GM19372 (cell line): ENCODE data around the gene SNX8.
"Not testable (repeated sequence)": the region's sequence is repeated elsewhere in the genome, so short reads cannot be mapped to it uniquely, and the experiment has no call there.

ENCODE experiments used
- ATAC-seq: cut with Tn5 transposase; IDR thresholded peaks from one replicate; pipeline ENCODE4 v1.9.1; 2021; ENCODE audit warnings: mild to moderate bottlenecking, low read depth, moderate library complexity; ENCODE audit not compliant: unreplicated experiment

SNX8 gene, protein sequence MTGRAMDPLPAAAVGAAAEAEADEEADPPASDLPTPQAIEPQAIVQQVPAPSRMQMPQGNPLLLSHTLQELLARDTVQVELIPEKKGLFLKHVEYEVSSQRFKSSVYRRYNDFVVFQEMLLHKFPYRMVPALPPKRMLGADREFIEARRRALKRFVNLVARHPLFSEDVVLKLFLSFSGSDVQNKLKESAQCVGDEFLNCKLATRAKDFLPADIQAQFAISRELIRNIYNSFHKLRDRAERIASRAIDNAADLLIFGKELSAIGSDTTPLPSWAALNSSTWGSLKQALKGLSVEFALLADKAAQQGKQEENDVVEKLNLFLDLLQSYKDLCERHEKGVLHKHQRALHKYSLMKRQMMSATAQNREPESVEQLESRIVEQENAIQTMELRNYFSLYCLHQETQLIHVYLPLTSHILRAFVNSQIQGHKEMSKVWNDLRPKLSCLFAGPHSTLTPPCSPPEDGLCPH

GRCh38 chr7:2314209-2314955 is at the start of gene SNX8:
Gene SNX8 (minus strand): TSS chr7:2314441. CDS start chr7:2314421, 20 bp downstream.
- peak; percentile 65 for ATAC-seq

- no peak for ATAC-seq
Measured at GRCh38 chr7:2362385-2363088, 48.3 kb upstream of the SNX8 start.

GRCh38 chr7:2360796-2361195 is 46.6 kb upstream of the SNX8 start:
- no peak for ATAC-seq

DNA sequence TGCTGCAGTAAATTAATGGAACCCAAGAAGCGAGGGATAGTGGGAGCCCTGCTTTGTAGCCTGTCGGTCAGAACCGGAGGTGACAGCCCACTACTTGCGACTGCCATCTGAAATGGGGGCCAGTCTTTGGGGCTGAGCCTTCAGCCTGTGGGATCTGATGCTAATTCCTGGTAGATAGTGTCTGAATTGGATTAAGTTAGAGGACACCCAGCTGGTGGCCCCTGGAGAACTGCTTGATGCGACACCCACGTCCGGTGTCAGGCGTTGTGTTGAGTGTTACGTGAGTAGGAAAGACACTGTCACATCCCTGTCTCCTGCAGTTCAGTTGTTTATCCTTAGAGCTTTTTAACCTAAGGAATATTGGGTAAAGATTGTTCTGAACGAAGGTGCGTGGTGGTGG is 45.4 kb upstream of the SNX8 start:
- ATAC-seq = no peak

DNA sequence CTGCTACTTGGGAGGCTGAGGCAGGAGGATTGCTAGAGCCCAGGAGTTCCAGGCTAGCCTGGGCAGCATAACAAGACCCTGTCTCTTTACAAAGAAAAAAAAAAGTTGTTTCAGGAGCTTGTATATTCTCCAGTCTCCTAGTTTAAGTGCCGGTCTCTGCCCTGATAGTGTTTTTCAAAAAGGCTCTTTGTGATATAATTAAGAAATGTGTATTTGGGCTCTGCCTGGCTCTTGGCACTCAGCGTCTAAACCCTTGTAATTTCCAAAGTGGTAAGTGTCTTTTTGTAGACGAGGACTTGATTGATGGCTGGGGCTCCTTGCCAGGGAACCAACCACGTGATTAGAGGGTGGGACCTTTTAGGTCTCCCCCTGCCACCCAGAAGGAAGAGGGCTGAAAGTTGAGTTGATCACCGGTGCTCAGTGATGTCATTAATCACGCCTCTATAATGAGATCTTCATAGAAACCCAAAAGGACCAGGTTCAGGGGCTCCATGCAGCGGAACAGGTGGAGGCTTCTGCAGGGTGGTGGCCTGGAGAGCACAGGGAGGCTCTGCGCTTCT is 44.8 kb upstream of the SNX8 start:
- ATAC-seq = no peak

DNA sequence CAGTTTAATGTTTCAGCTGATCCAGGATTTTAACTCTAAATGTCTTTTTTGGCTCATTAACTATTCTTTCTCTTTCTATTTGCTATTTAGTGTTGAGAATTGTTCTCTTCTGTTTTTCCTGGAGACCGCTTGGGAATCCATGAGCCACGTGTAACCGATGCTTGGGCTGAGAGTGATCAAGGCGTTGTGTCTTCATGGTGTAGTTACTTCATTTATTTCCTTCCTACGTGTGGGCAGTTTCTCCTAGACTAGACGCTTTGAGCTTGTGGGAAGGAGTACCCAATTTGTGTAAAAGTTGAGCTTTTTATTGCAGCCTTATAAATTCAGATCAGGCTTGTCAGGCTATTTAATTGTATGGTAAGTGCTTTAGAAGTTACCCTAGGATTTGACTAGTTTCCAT is 43.3 kb upstream of the SNX8 start:
- ATAC-seq = no peak

GRCh38 chr7:2357165-2357564 is 42.9 kb upstream of the SNX8 start:
- ATAC-seq = no peak

DNA sequence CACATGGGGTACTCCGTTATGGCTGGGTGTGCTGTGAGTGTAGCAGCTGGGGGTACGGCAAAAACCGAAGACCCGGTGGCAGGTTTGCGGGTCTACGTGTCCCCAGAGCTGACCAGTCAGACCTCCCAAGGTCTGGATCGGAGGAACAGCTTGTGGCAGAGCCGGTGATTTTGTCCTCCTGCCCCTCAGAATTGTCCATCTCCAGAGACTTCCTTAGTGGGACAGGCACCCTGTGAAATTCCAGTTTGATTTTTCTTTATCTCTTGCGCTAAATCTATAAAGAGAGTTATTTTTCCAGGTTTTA is 41.4 kb upstream of the SNX8 start:
- ATAC-seq = no peak

- no peak for ATAC-seq
Measured at GRCh38 chr7:2354939-2355704, 40.9 kb upstream of the SNX8 start.

- ATAC-seq = peak; percentile 80
Measured at GRCh38 chr7:2354186-2354938, 40.1 kb upstream of the SNX8 start, which contains the start of gene EIF3B. Gene EIF3B (plus strand): TSS chr7:2354827. CDS start chr7:2354922, 95 bp downstream.

- peak; percentile 49 for ATAC-seq
Measured at GRCh38 chr7:2353936-2354185, 39.6 kb upstream of the SNX8 start.

- ATAC-seq = no peak
Measured at GRCh38 chr7:2353113-2353935, 39.1 kb upstream of the SNX8 start.

DNA sequence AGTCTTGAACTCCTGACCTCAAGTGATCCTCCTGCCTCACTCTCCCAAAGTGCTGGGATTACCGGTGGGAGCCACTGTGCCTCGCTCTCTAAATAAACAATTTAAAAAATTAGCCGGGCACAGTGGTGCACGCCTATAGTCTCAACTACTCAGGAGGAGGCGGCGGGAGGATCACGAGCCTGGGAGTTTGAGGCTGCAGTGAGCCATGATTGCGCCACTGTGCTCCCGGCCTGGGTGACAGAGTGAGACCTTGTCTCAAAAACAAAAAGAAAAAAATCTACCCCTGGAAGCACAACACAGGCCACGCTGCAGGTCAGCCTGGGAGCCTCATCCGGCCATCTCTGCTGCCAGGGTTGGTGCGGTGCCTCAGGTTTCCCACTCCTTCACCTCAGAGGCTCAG is 36.6 kb upstream of the SNX8 start:
- no peak for ATAC-seq

DNA sequence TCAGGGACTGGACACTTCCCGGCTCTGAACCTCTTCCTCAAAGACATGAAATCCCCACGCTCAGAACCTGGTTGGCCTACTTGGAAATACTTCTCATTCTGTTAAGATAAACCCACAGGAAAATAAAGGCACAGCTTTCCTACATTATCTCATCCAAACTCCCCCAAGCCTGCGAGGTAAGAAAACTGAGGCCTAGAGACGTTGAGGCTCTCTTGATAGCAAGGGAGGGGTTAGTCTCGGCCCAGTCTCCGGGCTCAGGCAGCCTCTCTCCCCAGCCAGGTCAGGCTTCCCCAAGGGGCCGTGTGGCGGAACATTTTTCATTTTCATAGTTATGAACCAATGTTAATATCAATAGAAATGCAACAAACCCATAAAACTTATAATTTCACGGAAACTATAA is 35.8 kb upstream of the SNX8 start:
- no peak for ATAC-seq

DNA sequence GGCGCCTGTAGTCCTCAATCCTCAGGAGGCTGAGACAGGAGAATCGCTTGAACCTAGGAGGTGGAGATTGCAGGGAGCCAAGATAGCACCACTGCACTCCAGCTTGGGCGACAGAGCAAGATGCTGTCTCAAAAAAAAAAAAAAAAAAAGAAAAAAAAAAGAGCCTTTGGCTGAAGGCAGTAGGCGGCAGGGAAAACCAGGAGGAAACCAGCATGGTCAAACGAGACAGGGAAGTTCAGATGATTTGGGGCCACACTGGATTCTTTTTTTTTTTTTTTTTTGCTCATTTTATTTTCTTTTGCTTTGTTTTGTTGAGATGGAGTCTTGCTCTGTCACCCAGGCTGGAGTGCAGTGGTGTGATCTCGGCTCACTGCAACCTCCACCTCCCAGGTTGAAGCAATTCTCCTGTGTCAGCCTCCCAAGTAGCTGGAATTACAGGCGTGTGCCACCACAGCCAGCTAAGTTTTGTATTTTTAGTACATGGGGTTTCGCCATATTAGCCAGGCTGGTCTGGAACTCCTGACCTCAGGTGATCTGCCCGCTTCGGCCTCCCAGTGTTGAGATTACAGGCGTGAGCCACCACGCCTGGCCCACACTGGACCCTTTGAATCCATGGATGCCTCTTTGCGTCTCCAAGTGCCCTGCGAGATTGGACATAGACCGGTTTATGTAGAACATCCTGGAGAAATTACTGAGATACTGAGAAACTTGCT is 33.3 kb upstream of the SNX8 start:
- ATAC-seq = not testable (repeated sequence)

DNA sequence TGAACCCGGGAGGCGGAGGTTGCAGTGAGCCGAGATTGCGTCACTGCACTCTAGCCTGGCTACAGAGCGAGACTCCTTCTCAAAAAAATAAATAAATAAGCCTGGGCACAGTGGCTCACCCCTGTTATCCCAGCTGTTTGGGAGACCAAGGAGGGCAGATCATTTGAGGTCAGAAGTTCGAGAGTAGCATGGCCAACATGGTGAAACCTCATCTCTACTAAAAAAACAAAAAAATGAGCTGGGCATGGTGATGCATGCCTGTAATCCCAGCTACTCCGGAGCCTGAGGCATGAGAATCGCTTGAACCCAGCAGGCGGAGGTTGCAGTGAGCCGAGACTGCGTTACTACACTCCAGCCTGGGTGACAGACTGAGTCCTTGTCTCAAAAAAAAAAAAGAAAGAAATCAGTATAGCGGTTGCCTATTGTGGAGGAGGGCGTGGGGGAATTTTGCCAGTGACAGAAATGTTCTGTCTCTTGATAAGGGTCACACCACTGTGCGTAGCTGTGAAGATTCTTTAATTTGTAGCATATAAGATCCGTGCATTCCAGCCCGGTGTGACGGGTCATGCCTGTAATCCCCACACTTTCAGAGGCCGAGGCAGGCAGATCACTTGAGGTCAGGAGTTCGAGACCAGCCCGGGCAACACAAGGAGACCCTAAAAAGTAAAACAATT is 22.5 kb upstream of the SNX8 start:
- no peak for ATAC-seq

- ATAC-seq = not testable (repeated sequence)
Measured at GRCh38 chr7:2332606-2333231, 18.5 kb upstream of the SNX8 start.
